Immature natural killer cell (primary cell): ENCODE data around the gene ACBD6. TPM values are rescaled to one million over a fixed set of nuclear protein-coding genes. Genes with fewer than 3 reads are reported as not detected.
"Not testable (repeated sequence)": the region's sequence is repeated elsewhere in the genome, so short reads cannot be mapped to it uniquely, and the experiment has no call there.

ENCODE experiments used
- DNase-seq, 3 donors: peaks; one replicate each; pipeline ENCODE4 v3.0.0; 2022; ENCODE audit warnings: mixed read lengths in 1 of 3
- H3K27ac Mint-ChIP-seq, 6 donors: one replicate each; pipeline ENCODE4 v1.8.0; 2020; ENCODE audit warnings: mixed read lengths in 6 of 6, mild to moderate bottlenecking in 5 of 6, inconsistent platforms in 4 of 6, moderate library complexity in 3 of 6
- H3K27me3 Mint-ChIP-seq, 3 donors: one replicate each; pipeline ENCODE4 v1.8.0; 2020 to 2021; ENCODE audit warnings: low read depth in 3 of 3, mild to moderate bottlenecking in 3 of 3, mixed read lengths in 3 of 3, moderate library complexity in 3 of 3, inconsistent platforms in 1 of 3
- H3K36me3 Mint-ChIP-seq, 3 donors: one replicate each; pipeline ENCODE4 v1.8.0; 2020; ENCODE audit warnings: mixed read lengths in 3 of 3, inconsistent platforms in 2 of 3, mild to moderate bottlenecking in 2 of 3
- H3K4me1 Mint-ChIP-seq, 2 donors: one replicate each; pipeline ENCODE4 v1.8.0; 2020; ENCODE audit warnings: inconsistent platforms in 2 of 2, mild to moderate bottlenecking in 2 of 2, mixed read lengths in 2 of 2, moderate library complexity in 1 of 2
- H3K4me3 Mint-ChIP-seq, 5 donors: one replicate each; pipeline ENCODE4 v1.8.0; 2020; ENCODE audit warnings: mild to moderate bottlenecking in 5 of 5, mixed read lengths in 5 of 5, inconsistent platforms in 3 of 5, moderate library complexity in 3 of 5
- H3K9me3 Mint-ChIP-seq, 6 donors: one replicate each; pipeline ENCODE4 v1.8.0; 2020; ENCODE audit warnings: mild to moderate bottlenecking in 6 of 6, mixed read lengths in 6 of 6, inconsistent platforms in 4 of 6, moderate library complexity in 3 of 6
- polyA plus RNA-seq, 3 donors: library from polyadenylated mRNA; unstranded; fragments of 300-500 nt; fragmentation: Illumina TruSeq; gene quantifications; one replicate each; pipeline ENCODE4 v1.2.3, GENCODE V29; 2021

The ACBD6 gene
- polyA plus RNA-seq, 3 donors from 2014 or later = 30.5 to 39.2 (median 38.1) TPM

GRCh38 chr1:180489976-180490375 lies 12.4 kb downstream of the ACBD6 start:
- H3K27me3 Mint-ChIP-seq = no peaks in the 10 kb centered on the region
- no peak overlapping the region for H3K27ac Mint-ChIP-seq
- no peak overlapping the region for H3K4me3 Mint-ChIP-seq
- H3K9me3 Mint-ChIP-seq = no peaks in the 10 kb centered on the region
- peaks cover 4 to 13% of the 10 kb centered on the region in 2 donors for H3K4me1 Mint-ChIP-seq
- no peak for DNase-seq
- H3K36me3 Mint-ChIP-seq = peaks cover 6 to 21% (median 12%) of the 10 kb centered on the region in 3 donors

- DNase-seq = no peak
- Mint-ChIP-seq H3K4me1 (peaks cover 3 to 6% of the 10 kb centered on the region in 2 donors), H3K27ac (no peak overlapping the region), H3K27me3 (no peaks in the 10 kb centered on the region), H3K36me3 (peaks cover 3 to 15% (median 8%) of the 10 kb centered on the region in 3 donors), H3K4me3 (no peak overlapping the region), H3K9me3 (no peaks in the 10 kb centered on the region)
Observed at GRCh38 chr1:180489313-180489712, 13.1 kb downstream of the ACBD6 start.

GRCh38 chr1:180488661-180489060 lies 13.7 kb downstream of the ACBD6 start:
- Mint-ChIP-seq H3K9me3 (no peaks in the 10 kb centered on the region), H3K4me1 (peaks cover 3 to 6% of the 10 kb centered on the region in 2 donors), H3K27ac (no peak overlapping the region), H3K36me3 (peaks cover 3 to 12% (median 7%) of the 10 kb centered on the region in 3 donors), H3K4me3 (no peak overlapping the region), H3K27me3 (no peaks in the 10 kb centered on the region)
- DNase-seq = no peak

- peaks cover 8 to 19% of the 10 kb centered on the region in 2 donors for H3K4me1 Mint-ChIP-seq
- H3K27ac Mint-ChIP-seq = no peak overlapping the region
- no peaks in the 10 kb centered on the region for H3K27me3 Mint-ChIP-seq
- H3K9me3 Mint-ChIP-seq = no peaks in the 10 kb centered on the region
- peaks cover 0 to 7% (median 3%) of the 10 kb centered on the region in 3 donors for H3K36me3 Mint-ChIP-seq
- no peak for DNase-seq
- H3K4me3 Mint-ChIP-seq = no peak overlapping the region
Observed at GRCh38 chr1:180486092-180486491, 16.3 kb downstream of the ACBD6 start.

GRCh38 chr1:180484490-180484889 lies 17.9 kb downstream of the ACBD6 start:
- H3K9me3 Mint-ChIP-seq = no peaks in the 10 kb centered on the region
- H3K36me3 Mint-ChIP-seq = peaks cover under 1 to 7% (median 3%) of the 10 kb centered on the region in 3 donors
- H3K4me1 Mint-ChIP-seq = peaks cover 8 to 19% of the 10 kb centered on the region in 2 donors
- no peak overlapping the region for H3K27ac Mint-ChIP-seq
- no peak overlapping the region for H3K4me3 Mint-ChIP-seq
- no peak for DNase-seq
- H3K27me3 Mint-ChIP-seq = no peaks in the 10 kb centered on the region

- peak; percentile 7 to 29 (median 22) for DNase-seq
- Mint-ChIP-seq H3K4me3 (peak overlapping the region in 2 of 5 donors; percentile 2 to 42), H3K4me1 (peaks cover 8 to 19% of the 10 kb centered on the region in 2 donors), H3K36me3 (peaks cover 3 to 9% (median 6%) of the 10 kb centered on the region in 3 donors), H3K9me3 (no peaks in the 10 kb centered on the region), H3K27me3 (no peaks in the 10 kb centered on the region), H3K27ac (peak overlapping the region in 3 of 6 donors; percentile 1 to 7 (median 3))
Observed at GRCh38 chr1:180482425-180483275, 19.7 kb downstream of the ACBD6 start.

- peaks cover 0 to 2% (median 0%) of the 10 kb centered on the region in 3 donors for H3K27me3 Mint-ChIP-seq
Observed at GRCh38 chr1:180470031-180470430, 32.3 kb downstream of the ACBD6 start.

GRCh38 chr1:180468311-180468710 lies 34.1 kb downstream of the ACBD6 start:
- peaks cover 15 to 27% (median 24%) of the 10 kb centered on the region in 3 donors for H3K36me3 Mint-ChIP-seq
- H3K27ac Mint-ChIP-seq = no peak overlapping the region
- H3K4me1 Mint-ChIP-seq = peaks cover 5 to 18% of the 10 kb centered on the region in 2 donors
- H3K4me3 Mint-ChIP-seq = no peak overlapping the region
- peaks cover 0 to 2% (median 0%) of the 10 kb centered on the region in 3 donors for H3K27me3 Mint-ChIP-seq
- DNase-seq = no peak
- H3K9me3 Mint-ChIP-seq = peaks cover 9 to 12% (median 10%) of the 10 kb centered on the region in 6 donors

More at GRCh38 chr1:180470031-180470430, 32.3 kb downstream of the ACBD6 start:
- DNase-seq = no peak
- H3K9me3 Mint-ChIP-seq = peaks cover 0 to 3% (median 0%) of the 10 kb centered on the region in 6 donors
- H3K27ac Mint-ChIP-seq = no peak overlapping the region
- no peak overlapping the region for H3K4me3 Mint-ChIP-seq
- peaks cover 5 to 12% of the 10 kb centered on the region in 2 donors for H3K4me1 Mint-ChIP-seq
- peaks cover 7 to 12% (median 10%) of the 10 kb centered on the region in 3 donors for H3K36me3 Mint-ChIP-seq

GRCh38 chr1:180462102-180462501 lies 40.3 kb downstream of the ACBD6 start:
- peaks cover 18 to 37% (median 36%) of the 10 kb centered on the region in 6 donors for H3K9me3 Mint-ChIP-seq
- H3K27ac Mint-ChIP-seq = no peak overlapping the region
- no peak for DNase-seq
- H3K4me1 Mint-ChIP-seq = peaks cover 16 to 42% of the 10 kb centered on the region in 2 donors
- peaks cover 0 to 1% (median 0%) of the 10 kb centered on the region in 3 donors for H3K27me3 Mint-ChIP-seq
- H3K36me3 Mint-ChIP-seq = peaks cover 29 to 43% (median 42%) of the 10 kb centered on the region in 3 donors
- H3K4me3 Mint-ChIP-seq = no peak overlapping the region

GRCh38 chr1:180461682-180462081 lies 40.7 kb downstream of the ACBD6 start:
- H3K27me3 Mint-ChIP-seq, H3K27ac Mint-ChIP-seq, DNase-seq, H3K4me3 Mint-ChIP-seq: not testable (repeated sequence)
- Mint-ChIP-seq H3K4me1 (peaks cover 16 to 42% of the 10 kb centered on the region in 2 donors), H3K36me3 (peaks cover 29 to 43% (median 42%) of the 10 kb centered on the region in 3 donors), H3K9me3 (peaks cover 18 to 37% (median 36%) of the 10 kb centered on the region in 6 donors)

- no peak overlapping the region for H3K4me3 Mint-ChIP-seq
- peaks cover 24 to 42% (median 32%) of the 10 kb centered on the region in 3 donors for H3K36me3 Mint-ChIP-seq
- no peak overlapping the region for H3K27ac Mint-ChIP-seq
- H3K27me3 Mint-ChIP-seq = no peaks in the 10 kb centered on the region
- H3K4me1 Mint-ChIP-seq = peaks cover 12 to 38% of the 10 kb centered on the region in 2 donors
- H3K9me3 Mint-ChIP-seq = peaks cover 10 to 30% (median 29%) of the 10 kb centered on the region in 6 donors
- DNase-seq = no peak
Observed at GRCh38 chr1:180458807-180459206, 43.6 kb downstream of the ACBD6 start.

- H3K27me3 Mint-ChIP-seq = no peaks in the 10 kb centered on the region
- no peak overlapping the region for H3K4me3 Mint-ChIP-seq
- H3K27ac Mint-ChIP-seq = no peak overlapping the region
- H3K36me3 Mint-ChIP-seq = peaks cover 14 to 30% (median 24%) of the 10 kb centered on the region in 3 donors
- peaks cover 8 to 30% of the 10 kb centered on the region in 2 donors for H3K4me1 Mint-ChIP-seq
- DNase-seq = no peak
- H3K9me3 Mint-ChIP-seq = peaks cover 13 to 20% (median 14%) of the 10 kb centered on the region in 6 donors
Observed at GRCh38 chr1:180456191-180456590, 46.2 kb downstream of the ACBD6 start.

GRCh38 chr1:180451504-180451903 lies 50.9 kb downstream of the ACBD6 start:
- H3K9me3 Mint-ChIP-seq = peaks cover 7 to 20% (median 13%) of the 10 kb centered on the region in 6 donors
- peak overlapping the region in 1 of 5 donors; percentile 4 for H3K4me3 Mint-ChIP-seq
- peak overlapping the region in 1 of 6 donors; percentile 19 for H3K27ac Mint-ChIP-seq
- no peaks in the 10 kb centered on the region for H3K27me3 Mint-ChIP-seq
- DNase-seq = no peak
- peaks cover 22 to 35% (median 28%) of the 10 kb centered on the region in 3 donors for H3K36me3 Mint-ChIP-seq
- peaks cover 1 to 33% of the 10 kb centered on the region in 2 donors for H3K4me1 Mint-ChIP-seq

- Mint-ChIP-seq H3K36me3 (peaks cover 0 to 13% (median 0%) of the 10 kb centered on the region in 3 donors), H3K27ac (no peak overlapping the region), H3K9me3 (peaks cover 0 to 2% (median 0%) of the 10 kb centered on the region in 6 donors), H3K4me3 (no peak overlapping the region), H3K4me1 (peaks cover 0 to 11% of the 10 kb centered on the region in 2 donors), H3K27me3 (no peaks in the 10 kb centered on the region)
- no peak for DNase-seq
Observed at GRCh38 chr1:180444522-180444921, 57.9 kb downstream of the ACBD6 start.
